A204.1 (cell line): ENCODE results near the gene CDK5RAP1.
"Not testable (repeated sequence)": the region's sequence is repeated elsewhere in the genome, so short reads cannot be mapped to it uniquely, and the experiment has no call there.

Experiments used
- FAIRE-seq: peaks from 2 replicates; lab custom pipeline; 2012; peaks lifted over from hg19 to GRCh38; lab: Jason Lieb, UNC

CDK5RAP1 gene, protein sequence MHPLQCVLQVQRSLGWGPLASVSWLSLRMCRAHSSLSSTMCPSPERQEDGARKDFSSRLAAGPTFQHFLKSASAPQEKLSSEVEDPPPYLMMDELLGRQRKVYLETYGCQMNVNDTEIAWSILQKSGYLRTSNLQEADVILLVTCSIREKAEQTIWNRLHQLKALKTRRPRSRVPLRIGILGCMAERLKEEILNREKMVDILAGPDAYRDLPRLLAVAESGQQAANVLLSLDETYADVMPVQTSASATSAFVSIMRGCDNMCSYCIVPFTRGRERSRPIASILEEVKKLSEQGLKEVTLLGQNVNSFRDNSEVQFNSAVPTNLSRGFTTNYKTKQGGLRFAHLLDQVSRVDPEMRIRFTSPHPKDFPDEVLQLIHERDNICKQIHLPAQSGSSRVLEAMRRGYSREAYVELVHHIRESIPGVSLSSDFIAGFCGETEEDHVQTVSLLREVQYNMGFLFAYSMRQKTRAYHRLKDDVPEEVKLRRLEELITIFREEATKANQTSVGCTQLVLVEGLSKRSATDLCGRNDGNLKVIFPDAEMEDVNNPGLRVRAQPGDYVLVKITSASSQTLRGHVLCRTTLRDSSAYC

DNA sequence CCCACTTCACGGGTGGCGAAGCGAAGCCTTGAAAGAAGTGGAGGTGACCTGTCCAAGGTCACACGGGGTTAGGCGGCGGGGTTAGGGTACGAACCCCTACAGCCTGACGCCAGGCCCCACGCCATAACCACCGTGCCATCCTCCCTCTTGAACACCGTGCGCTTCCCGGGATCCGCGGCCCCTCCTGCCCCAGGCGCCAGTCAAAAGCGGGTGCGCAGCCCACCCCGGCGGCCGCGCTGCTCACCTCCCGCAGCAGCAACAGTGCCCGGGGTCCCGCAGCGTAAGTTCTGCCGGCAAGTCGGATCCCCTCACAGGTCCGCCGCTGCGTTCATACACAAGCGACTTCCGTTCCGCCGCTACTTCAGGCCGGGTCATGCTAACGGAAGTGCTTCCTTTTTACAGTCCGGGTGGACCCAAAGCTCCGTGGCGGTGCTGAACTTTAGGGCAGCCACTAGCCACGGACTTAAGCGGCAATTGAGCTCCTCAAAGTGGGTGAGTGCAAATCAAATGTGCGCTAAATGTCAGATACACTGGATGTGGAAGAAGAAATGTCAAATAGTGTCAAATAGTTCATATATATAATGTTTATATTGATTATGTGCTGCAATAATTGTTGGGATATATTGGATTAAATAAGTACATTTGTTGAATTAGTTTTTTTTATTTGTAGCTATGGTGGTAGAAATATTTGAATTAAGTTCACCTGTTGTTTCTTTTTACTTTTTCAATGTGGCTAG, at the start of gene CDK5RAP1:
CDK5RAP1 (minus strand) TSS at position 336 of the 737 bp plus-strand sequence. CDS start 4,455 bp downstream, outside the sequence.
- FAIRE-seq, result no peak

DNA sequence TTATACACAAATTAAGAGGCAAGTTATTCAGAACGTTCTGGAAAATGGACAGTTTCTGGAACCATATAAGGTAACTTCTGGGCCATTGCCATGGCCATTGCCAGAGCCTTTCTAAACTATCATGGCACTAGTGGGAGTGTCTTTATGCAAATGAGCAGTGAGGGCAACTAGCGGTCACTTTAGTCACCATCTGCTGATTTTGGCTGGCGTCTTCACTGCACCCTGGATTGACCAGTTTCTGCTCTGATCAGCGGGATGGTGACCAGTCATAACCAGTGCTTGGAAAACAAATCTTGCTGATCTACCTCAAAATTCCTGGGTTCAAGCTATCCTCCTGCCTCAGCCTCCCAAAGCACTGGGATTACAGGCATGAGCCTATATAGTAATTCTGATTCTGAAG, 49.5 kb upstream of the CDK5RAP1 start:
- no peak for FAIRE-seq

DNA sequence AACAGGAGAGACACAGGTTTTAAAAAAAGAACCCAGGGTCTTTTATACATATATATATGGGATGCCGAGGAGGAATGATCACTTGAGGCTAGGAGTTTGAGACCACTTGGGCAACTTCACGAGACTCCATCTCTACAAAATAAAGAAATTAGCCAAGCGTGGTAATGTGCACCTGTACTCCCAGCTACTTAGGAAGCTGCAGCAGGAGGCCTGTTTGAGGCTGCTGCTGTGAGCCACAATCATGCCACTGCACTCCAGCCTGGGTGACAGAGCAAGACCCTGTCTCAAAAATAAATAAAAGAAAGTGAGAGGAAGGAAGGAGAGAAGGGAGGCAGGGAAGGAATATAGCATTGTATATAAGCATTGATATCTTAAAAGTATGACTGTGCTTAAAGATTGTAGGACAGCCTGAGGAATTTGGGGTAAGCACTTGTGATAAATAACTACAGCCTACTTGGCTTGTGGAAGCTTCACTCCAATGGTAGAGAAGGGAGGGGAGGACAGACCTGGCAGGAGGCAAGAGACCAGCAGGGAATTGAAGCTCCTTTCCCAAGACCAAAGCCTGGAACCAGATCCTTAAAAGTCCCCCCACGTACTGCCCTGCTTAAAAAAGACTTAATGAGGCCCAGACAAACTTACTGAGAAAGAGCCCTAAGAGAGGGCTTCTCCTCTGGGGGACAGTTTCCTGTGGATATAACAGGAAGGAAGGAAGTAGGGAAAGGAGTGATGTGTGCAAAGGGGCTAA, 44.7 kb upstream of the CDK5RAP1 start:
- no peak for FAIRE-seq

DNA sequence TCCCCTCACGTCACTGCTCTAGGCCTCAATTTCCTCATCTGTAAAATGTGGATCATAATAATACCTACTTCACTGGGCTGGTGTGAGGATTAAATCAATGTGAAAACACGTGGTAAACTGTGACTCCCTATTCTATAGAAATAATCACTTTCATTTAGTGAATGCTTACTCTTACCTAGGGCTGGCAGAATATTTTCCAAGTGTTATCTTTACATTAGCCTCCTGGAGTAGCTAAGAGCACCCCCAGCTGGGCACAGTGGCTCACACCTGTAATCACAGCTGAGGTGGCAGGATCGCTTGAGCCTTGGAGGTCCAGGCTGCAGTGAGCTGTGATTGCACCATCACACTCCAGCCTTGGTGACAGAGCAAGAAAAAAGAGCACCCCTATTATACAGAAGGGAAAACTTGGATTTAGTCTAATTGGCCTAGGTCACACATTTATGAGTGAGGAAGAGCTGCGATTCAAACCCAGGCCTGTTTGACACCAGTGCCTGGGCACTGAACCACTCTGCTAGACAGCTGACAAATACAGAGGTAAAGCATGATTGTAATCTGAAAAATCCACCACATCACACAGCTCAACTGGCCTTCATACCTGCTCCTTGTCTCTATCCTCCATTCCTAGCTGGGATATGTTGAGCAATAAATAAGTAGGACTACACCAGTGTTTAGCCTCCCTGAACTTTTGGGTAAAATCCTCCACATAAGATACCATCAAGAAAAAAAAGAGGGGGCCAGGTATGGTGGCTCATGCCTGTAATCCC, 43.7 kb upstream of the CDK5RAP1 start:
- no peak for FAIRE-seq

DNA sequence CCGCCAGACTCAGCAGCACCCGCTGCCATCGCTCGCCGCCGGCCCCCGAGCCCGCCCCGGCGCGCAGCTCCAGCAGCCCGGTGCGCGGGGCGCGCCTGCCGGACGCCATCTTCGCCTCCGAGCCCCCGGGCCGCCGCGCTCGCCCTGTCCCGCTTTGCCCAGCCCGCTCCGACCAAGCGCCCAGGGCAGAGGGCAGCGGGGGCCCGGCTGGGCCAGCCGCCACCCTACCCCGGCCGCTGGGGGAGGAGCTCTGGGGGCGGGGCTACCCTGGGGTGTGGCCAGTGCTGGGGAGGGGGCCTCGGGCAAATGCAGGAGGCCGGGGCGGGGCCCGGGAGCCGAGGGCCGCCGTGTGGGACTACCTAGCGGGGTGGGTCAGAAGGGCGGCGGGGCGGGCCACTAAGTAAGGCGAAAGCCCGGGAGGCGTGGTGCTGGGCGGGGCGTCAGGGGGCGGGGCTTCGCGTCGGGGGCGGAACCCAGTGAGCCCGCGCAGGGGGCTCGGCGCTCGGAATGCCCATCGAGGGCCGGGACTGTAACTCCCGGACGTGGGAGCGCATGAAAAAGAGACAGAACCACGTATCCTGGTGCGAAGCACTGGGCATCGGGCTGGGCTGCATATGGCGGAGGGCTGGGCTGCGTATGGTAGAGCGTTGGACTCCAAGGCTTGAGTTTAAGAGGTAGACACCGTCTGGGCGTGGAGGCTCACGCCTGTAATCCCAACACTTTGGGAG, 42.4 kb upstream of the CDK5RAP1 start, which contains the start of gene SNTA1:
SNTA1 (minus strand) TSS at position 252 of the 728 bp plus-strand sequence; CDS start at position 109, 143 bp downstream.
- no peak for FAIRE-seq

DNA sequence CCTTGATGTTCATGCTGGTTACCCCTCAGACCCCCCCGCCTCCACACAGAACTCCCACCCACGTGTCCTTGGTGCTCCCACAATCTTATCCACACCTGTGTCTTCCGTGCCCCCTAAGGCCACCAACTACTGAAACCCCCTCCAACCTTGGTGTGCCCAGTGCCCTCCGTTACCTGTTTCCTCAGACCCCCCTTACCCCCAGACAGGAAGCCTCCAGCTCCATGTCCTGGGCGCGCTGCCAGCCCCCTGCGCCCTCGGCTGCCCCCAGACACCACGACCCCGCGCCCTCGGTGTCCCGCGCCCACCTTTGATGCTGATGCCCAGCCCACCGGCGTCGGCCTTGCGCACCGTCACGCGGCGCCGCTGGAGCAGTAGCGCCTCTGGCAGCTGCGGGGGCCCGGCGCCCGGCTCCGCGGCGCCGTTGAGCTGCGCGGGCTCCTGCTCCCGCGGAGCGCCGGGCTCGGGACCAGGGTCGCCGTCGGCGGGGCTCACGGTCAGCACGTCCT, 41.7 kb upstream of the CDK5RAP1 start:
- no peak for FAIRE-seq

DNA sequence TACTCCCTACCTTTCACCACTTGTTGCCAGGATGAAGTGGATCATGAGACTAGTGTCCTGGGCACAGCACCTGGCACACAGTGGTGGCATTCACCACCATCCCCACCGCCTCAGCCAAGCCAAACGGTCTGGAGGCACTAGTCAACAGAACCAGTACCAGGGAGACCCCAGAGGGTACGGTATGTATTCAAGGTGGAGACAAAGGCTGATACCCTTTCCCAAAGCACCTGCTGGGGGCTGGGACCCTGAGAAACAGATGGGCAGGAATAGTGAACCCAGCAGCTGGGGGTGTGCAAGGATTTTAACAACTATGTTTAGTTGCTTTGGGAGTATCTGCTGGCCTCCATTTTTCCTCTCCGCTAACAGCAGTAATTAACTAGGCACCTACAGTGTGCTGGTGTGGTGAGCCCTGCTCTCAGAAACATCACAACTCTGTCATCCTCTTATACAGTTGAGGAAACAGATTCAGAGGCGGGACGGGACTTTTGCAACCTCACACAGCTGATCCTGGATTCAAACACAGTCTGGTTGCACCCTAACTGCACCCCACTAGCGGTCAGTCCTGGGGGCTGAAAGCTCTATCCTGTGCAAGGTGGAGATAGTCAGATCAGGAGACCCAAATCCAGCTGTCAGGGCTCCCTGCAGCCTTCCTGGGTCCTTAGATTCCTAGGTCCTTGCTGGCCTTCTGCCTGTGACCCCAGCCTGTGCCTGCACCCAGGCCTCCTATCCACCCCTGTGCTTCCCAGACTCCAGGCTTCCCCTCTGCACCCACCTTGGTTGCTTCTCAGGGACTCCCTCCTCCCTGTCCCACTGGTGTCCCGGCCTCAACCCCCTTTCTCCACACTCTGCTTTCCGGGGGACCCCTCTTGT, 41.1 kb upstream of the CDK5RAP1 start:
- no peak for FAIRE-seq

DNA sequence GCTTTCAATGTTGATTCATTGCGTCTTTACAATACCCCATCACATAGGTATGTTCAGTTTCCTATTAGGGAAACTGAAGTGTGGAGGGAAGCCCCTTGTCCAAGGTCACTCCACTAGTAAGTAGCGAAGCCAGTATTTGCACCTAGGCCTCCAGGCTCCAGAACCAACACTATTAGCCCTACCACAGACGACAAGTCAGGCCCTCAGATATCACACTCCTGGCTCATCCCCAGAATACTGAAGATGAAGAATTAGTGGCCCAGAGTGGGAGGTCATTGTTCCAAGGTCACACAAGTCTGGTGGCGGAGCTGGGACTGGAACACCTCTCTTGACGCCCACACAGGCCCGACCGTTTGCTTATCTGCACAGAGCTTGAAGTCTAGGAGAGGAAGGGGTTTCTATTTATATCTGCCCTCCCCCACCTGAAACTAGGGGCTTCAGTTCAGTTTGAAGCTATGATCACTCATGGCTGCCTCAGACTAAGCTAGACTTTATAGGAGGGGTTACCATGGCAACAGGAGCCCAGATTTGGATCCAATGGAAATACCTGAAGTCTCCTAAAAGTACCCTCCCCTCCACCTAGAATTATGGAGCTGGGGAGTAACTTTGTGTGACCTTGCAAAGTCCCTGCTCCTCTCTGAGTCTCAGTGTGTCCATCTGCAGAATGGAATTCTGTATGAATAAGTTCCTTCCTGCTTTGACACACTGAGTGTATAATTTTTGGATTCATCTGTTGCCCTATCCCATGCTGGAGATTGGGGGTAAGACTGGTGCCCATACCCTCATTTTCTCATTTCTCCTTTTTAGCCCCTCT, 40.0 kb upstream of the CDK5RAP1 start:
- FAIRE-seq, result no peak

DNA sequence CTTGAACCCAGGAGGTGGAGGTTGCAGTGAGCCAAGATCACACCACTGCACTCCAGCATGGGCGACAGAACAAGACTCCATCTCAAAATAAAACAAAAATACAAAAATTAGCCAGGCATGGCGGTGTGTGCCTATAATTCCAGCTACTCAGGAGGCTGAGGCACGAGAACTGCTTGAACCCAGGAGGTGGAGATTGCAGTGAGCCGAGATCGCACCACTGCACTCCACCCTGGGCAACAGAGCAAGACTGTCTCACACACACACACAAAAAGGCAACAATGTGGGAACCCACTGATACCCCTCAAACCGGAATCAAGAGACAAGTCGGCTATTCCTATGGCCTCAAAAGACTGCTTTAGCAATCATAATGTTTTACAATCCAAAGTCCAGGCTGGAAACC, 39.2 kb upstream of the CDK5RAP1 start:
- not testable (repeated sequence) for FAIRE-seq

DNA sequence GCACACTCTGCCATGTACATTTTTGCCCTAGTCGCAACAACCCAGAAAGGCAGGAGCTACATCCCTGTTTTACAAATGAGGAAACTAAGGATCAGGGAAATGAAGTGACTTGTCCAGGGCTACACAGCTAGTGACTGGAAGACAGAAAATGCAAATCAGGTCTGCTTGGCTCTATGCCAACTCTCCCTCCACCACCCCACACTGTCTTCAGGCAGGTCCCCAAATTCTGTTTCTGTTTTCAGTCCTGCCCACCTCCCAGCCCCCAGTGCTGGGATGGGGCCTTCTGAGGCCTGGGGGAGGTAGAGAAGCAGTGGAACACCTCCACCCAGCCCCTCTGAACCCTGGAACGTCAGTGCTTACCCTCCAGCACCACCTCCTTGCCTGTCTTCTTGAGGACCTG, 37.2 kb upstream of the CDK5RAP1 start:
- no peak for FAIRE-seq

DNA sequence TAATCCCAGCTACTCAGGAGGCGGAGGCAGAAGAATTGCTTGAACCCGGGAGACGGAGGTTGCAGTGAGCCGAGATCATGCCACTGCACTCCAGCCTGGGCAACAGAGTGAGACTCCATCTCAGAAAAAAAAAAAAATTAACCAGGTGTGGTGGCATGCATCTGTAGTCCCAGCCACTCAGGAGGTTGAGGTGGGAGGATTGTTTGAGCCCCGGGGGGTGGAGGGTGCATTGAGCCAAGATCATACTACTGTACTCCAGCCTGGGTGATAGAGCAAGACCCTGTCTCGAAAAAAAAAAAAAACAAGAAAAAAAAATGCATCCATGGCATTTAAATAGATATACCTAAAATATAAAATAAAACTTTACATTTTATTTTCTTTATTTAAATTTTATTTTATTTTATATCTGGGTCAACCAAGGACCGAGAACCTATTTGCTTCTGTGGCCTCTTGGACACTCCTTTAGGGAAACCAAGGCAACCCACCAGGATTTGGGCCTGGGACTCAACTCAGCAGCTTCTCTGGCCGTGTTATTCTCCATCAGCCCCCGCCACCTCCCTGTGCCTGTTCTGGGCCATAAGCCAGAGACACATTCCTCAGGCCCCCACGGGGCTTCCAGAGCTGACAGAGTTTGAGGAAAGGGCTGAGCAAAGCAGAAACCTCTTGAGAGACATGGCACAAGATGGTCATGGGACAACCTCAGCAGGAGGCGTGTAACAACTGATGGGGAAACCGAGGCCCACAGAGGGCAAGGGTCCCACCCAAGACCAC, 36.0 kb upstream of the CDK5RAP1 start:
- FAIRE-seq, result no peak

DNA sequence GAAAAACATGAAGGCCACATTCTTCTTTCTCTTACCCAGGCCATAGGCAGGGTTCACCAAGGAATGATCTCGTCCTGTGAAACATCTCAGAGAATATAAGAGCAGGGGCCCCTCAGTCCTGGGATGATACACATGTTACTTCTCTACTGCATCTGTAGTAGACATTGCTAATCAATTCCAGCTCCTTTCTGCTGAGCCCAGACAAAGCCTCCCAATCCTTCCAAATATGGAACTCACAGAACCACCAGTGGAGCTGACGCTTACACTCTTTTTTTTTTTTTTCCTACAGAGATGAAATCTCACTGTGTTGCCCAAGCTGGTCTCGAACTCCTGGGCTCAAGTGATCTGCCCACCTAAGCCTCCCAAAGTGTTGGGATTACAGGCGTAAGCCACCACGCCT, 33.1 kb upstream of the CDK5RAP1 start:
- no peak for FAIRE-seq

DNA sequence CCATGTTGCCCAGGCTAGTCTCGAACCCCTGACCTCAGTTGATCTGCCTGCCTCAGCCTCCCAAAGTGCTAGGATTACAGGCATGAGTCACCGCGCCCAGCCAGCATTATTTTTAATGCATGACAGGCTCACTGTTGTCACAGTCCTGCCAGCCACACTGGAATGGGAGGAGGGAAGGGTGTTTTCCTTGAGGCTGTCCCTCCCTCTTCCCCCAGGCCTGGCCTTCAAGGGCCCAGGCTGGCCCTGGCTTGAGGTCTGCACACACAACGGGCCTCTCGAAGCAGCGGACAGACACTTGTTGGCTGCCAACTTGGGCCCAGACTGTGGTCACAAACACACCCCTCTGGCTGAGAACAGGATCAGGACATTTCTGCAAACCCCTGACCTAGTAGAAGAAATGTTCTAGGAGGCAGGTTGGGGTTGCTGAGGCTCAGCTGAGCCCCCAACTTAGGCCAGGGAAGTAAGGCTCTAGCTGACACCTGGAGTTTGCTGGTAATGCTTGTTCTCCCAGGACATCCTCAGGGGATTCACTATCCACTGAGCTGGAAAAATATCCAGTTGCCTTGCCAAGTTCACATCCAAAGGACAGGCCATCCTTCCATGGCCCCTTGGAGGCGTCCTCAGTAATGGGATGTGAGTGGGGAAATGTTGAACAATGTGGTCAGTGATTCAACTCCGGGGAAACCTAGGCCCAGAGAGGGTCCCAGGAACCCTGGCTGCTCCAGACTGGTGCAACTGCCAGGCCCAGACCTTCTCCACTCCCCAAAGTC, 32.3 kb upstream of the CDK5RAP1 start:
- FAIRE-seq, result no peak

DNA sequence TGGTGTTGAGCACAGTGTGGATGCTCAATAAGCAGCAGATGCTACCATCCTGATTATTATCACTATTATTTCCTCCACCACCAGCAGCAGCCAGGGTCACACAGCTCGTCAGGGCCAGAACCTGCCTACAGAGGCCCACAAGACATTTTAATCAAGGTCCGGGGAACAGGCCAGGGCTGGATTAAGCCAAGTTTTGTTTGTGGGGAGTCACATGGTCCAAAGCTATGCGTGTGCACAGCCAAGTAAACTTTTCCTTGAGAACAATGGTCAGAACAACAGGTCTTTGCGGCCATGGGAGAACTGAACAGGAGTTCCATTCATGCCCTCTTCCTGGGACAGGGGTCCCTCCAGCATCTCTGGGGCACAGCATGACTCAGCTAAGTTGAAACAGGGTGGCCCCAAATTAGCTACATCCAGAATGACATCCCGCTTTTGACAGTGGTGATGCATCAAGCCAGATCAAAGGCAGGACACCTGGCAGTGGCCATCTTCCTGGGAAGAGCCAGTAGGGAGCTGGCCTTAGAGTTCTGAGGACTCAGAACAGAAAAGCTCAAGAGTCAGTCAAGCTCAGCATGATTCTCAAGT, 30.6 kb upstream of the CDK5RAP1 start:
- no peak for FAIRE-seq

DNA sequence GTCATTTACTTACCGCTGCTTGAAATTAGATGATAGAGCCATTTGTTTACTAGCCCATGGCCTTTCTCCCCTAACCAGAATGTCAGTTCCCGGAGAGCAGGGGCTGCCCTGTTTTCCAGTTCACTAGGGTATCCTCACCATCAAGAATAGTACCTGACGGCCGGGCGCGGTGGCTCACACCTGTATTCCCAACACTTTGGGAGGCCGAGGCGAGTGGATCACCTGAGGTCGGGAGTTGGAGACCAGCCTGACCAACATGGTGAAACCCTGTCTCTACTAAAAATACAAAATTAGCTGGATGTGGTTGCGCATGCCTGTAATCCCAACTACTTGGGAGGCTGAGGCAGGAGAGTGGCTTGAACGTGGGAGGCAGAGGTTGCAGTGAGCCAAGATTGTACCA, 22.6 kb upstream of the CDK5RAP1 start:
- FAIRE-seq, result not testable (repeated sequence)

DNA sequence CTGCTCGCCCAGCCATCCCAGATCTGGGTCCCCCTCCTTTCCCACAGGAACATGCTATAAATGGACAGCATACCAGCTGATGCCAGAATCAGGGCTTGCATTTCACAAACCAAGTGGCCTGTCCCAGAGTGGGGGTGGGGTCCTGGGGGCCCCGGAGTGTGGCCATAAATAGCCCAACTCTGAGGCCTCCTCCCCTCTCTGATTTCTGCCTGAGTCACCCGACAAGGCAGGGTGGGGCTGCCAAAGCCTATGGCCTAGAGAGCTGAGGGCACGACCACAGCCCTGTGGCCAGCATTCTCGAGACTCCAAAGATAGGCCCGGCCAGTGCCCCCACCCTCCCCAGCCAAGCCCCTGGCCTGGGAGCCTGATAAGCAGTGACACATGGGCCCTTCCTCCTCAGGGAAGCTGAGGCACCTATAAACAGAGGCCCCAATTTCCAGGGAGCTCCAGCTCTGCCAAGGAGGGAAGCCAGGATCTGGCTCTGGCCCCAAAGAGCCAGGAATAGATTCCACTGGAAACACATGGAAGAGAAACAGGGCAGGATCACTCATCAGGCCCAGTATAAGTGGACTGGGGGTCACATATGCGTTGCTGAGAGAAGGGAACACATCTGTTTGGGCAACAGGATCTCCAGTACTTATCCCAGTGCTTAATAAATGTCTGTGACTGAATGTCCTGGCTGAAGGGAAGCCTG, 22.0 kb upstream of the CDK5RAP1 start:
- FAIRE-seq, result no peak
